Measurements from ENCODE around the gene TRAF2. TPM values are rescaled to one million over a fixed set of nuclear protein-coding genes. Genes with fewer than 3 reads are reported as not detected.

The TRAF2 gene
- total RNA-seq, 4 donors from 2014 or later: 9.7 to 18.3 (median 15.4) TPM

- WGBS, 2 donors: 83% methylated on average over 2 of the region's 29 CpGs; no CpG with 5 or more reads in 1 of the 2 donors
- no peak overlapping the region for H3K4me3 ChIP-seq (replicated peaks in 1 of 3)
- no peak for TF ChIP-seq CTCF (IDR thresholded peaks at IDR 0.05)
- no peak for TF ChIP-seq POLR2A (IDR thresholded peaks at IDR 0.05)
- H3K27me3 ChIP-seq: no peaks in the 10 kb centered on the region
- H3K9me3 ChIP-seq: no peaks in the 10 kb centered on the region
- intact Hi-C loops (cut with DNase I): no loop called here
- H3K27ac ChIP-seq: no peak overlapping the region
- H3K36me3 ChIP-seq: peaks cover 15 to 18% of the 10 kb centered on the region in 2 donors
- peaks cover 8 to 18% of the 10 kb centered on the region in 2 donors for H3K4me1 ChIP-seq
- no peak for DNase-seq
These were observed 28.5 kb upstream of the TRAF2 start for GRCh38 chr9:136857581-136858412.

- Histone ChIP-seq H3K27ac (peak overlapping the region in 1 of 3 donors; percentile 61), H3K4me1 (peaks cover 8 to 18% of the 10 kb centered on the region in 2 donors), H3K4me3 (replicated peaks in 1 of 3) (no peak overlapping the region), H3K9me3 (no peaks in the 10 kb centered on the region), H3K36me3 (peaks cover 21 to 24% of the 10 kb centered on the region in 2 donors), H3K27me3 (no peaks in the 10 kb centered on the region)
- TF ChIP-seq CTCF (IDR thresholded peaks at IDR 0.05) (no peak), POLR2A (IDR thresholded peaks at IDR 0.05) (no peak)
- no peak for DNase-seq
- intact Hi-C loops (cut with DNase I): no loop called here
- 82 to 97% methylated on average over 9 to 10 of the region's 15 CpGs for whole genome bisulfite sequencing, 2 donors
These were observed 27.9 kb upstream of the TRAF2 start for GRCh38 chr9:136858452-136858843.

- peak overlapping the region; percentile 24 to 61 (median 30) for H3K27ac ChIP-seq
- WGBS, 2 donors: 29 to 60% methylated on average over 8 to 14 of the region's 20 CpGs
- TF ChIP-seq CTCF (IDR thresholded peaks at IDR 0.05): no peak
- no peak overlapping the region for H3K4me3 ChIP-seq (replicated peaks in 1 of 3)
- intact Hi-C loops (cut with DNase I): no loop called here
- H3K9me3 ChIP-seq: no peaks in the 10 kb centered on the region
- peak; percentile 86 to 87 for DNase-seq
- H3K27me3 ChIP-seq: no peaks in the 10 kb centered on the region
- H3K36me3 ChIP-seq: peaks cover 26 to 28% of the 10 kb centered on the region in 2 donors
- peaks cover 8 to 18% of the 10 kb centered on the region in 2 donors for H3K4me1 ChIP-seq
These were observed 27.2 kb upstream of the TRAF2 start for GRCh38 chr9:136858844-136859757.

GRCh38 chr9:136860529-136860928 is 25.8 kb upstream of the TRAF2 start:
- no peak overlapping the region for H3K4me3 ChIP-seq (replicated peaks in 1 of 3)
- peaks cover 17 to 32% of the 10 kb centered on the region in 2 donors for H3K4me1 ChIP-seq
- 90 to 96% methylated on average over 8 to 9 of the region's 9 CpGs for WGBS, 2 donors
- intact Hi-C loops (cut with DNase I): no loop called here
- H3K9me3 ChIP-seq: no peaks in the 10 kb centered on the region
- no peak overlapping the region for H3K27ac ChIP-seq
- TF ChIP-seq CTCF (IDR thresholded peaks at IDR 0.05): no peak
- no peak for TF ChIP-seq POLR2A (IDR thresholded peaks at IDR 0.05)
- DNase-seq: no peak
- H3K36me3 ChIP-seq: peaks cover 26 to 28% of the 10 kb centered on the region in 2 donors
- H3K27me3 ChIP-seq: no peaks in the 10 kb centered on the region
